ENCODE results near the gene TAF1B. TPM values are rescaled to one million over a fixed set of nuclear protein-coding genes. Genes with fewer than 3 reads are reported as not detected.
"Not testable (repeated sequence)": the region's sequence is repeated elsewhere in the genome, so short reads cannot be mapped to it uniquely, and the experiment has no call there.

The TAF1B gene
- total and polyA plus RNA-seq, 2 donors (not counting 1 experiment from before 2014, with no cell fraction given), result 19.5 to 32.9 TPM

GRCh38 chr2:9852881-9853280, 9.6 kb downstream of the TAF1B start:
- no peaks in the 10 kb centered on the region for H3K4me1 ChIP-seq (ENCODE audit: control insufficient read depth, extremely low read depth, insufficient read depth, low read length)
- H2AFZ ChIP-seq (ENCODE audit: low read length), result no peak overlapping the region
- H3K9ac ChIP-seq (ENCODE audit: insufficient read depth, low read length), result no peak overlapping the region
- no peak overlapping the region for H3K27ac ChIP-seq (ENCODE audit: insufficient read depth, low read length)
- no peak for TF ChIP-seq EZH2 (IDR thresholded peaks at IDR 0.05; ENCODE audit: low read length, missing control alignments)
- TF ChIP-seq, protein P1, sequence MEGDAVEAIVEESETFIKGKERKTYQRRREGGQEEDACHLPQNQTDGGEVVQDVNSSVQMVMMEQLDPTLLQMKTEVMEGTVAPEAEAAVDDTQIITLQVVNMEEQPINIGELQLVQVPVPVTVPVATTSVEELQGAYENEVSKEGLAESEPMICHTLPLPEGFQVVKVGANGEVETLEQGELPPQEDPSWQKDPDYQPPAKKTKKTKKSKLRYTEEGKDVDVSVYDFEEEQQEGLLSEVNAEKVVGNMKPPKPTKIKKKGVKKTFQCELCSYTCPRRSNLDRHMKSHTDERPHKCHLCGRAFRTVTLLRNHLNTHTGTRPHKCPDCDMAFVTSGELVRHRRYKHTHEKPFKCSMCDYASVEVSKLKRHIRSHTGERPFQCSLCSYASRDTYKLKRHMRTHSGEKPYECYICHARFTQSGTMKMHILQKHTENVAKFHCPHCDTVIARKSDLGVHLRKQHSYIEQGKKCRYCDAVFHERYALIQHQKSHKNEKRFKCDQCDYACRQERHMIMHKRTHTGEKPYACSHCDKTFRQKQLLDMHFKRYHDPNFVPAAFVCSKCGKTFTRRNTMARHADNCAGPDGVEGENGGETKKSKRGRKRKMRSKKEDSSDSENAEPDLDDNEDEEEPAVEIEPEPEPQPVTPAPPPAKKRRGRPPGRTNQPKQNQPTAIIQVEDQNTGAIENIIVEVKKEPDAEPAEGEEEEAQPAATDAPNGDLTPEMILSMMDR (conservative IDR thresholded peaks at IDR 0.05 in 1 of 2, IDR thresholded peaks at IDR 0.05 in 1 of 2; ENCODE audit: low read depth in 1 of 2, low read length in 2 of 2), result no peak
- H3K4me2 ChIP-seq (ENCODE audit: extremely low read depth, insufficient read depth, low read length), result no peak overlapping the region
- H3K4me3 ChIP-seq (replicated peaks in 1 of 4; ENCODE audit: control extremely low read depth in 1 of 4, insufficient read depth in 1 of 4, low read depth in 3 of 4, low read length in 4 of 4), result no peak overlapping the region
- peaks cover 1% of the 10 kb centered on the region for H3K79me2 ChIP-seq (ENCODE audit: control insufficient read depth, insufficient read depth, low read length)
- DNase-seq (ENCODE audit: low read depth in 2 of 2), result no peak
- no peaks in the 10 kb centered on the region for H3K27me3 ChIP-seq (ENCODE audit: control insufficient read depth, insufficient read depth, low read length)
- peaks cover 8% of the 10 kb centered on the region for H3K36me3 ChIP-seq (ENCODE audit: control insufficient read depth, insufficient read depth, low read length)
- no peaks in the 10 kb centered on the region for H3K9me3 ChIP-seq (ENCODE audit: control insufficient read depth, insufficient read depth, low read depth, low read length)
- no peaks in the 10 kb centered on the region for H4K20me1 ChIP-seq (ENCODE audit: control insufficient read depth, extremely low read depth, insufficient read depth, low read length)

- Histone ChIP-seq H2AFZ (ENCODE audit: low read length) (no peak overlapping the region), H3K9me3 (ENCODE audit: control insufficient read depth, insufficient read depth, low read depth, low read length) (no peaks in the 10 kb centered on the region), H3K36me3 (ENCODE audit: control insufficient read depth, insufficient read depth, low read length) (peaks cover 5% of the 10 kb centered on the region), H3K27me3 (ENCODE audit: control insufficient read depth, insufficient read depth, low read length) (no peaks in the 10 kb centered on the region), H3K4me2 (ENCODE audit: extremely low read depth, insufficient read depth, low read length) (no peak overlapping the region), H4K20me1 (ENCODE audit: control insufficient read depth, extremely low read depth, insufficient read depth, low read length) (no peaks in the 10 kb centered on the region), H3K79me2 (ENCODE audit: control insufficient read depth, insufficient read depth, low read length) (no peaks in the 10 kb centered on the region), H3K27ac (ENCODE audit: insufficient read depth, low read length) (no peak overlapping the region), H3K9ac (ENCODE audit: insufficient read depth, low read length) (no peak overlapping the region), H3K4me1 (ENCODE audit: control insufficient read depth, extremely low read depth, insufficient read depth, low read length) (no peaks in the 10 kb centered on the region), H3K4me3 (replicated peaks in 1 of 4; ENCODE audit: control extremely low read depth in 1 of 4, insufficient read depth in 1 of 4, low read depth in 3 of 4, low read length in 4 of 4) (no peak overlapping the region)
- TF ChIP-seq, protein P1 (conservative IDR thresholded peaks at IDR 0.05 in 1 of 2, IDR thresholded peaks at IDR 0.05 in 1 of 2; ENCODE audit: low read depth in 1 of 2, low read length in 2 of 2), result no peak
- no peak for TF ChIP-seq EZH2 (IDR thresholded peaks at IDR 0.05; ENCODE audit: low read length, missing control alignments)
- no peak for DNase-seq (ENCODE audit: low read depth in 2 of 2)
These were observed 14.8 kb downstream of the TAF1B start for GRCh38 chr2:9857814-9858729.

DNA sequence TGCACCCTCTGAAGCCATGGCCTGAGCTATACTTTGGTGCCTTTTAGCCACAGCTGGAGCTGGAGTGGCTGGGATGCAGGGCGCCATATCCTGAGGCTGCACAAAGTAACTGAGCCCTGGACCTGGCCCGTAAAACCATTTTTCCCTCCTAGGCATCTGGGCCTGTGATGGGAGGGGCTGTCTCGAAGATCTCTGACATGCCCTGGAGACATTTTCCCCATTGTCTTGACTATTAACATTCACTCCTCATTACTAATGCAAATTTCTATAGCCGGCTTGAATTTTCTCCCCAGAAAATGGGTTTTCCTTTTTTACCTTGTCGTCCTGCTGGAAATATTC, 15.4 kb downstream of the TAF1B start:
- Histone ChIP-seq H2AFZ (ENCODE audit: low read length) (no peak overlapping the region), H3K9ac (ENCODE audit: insufficient read depth, low read length) (no peak overlapping the region), H3K79me2 (ENCODE audit: control insufficient read depth, insufficient read depth, low read length) (no peaks in the 10 kb centered on the region), H4K20me1 (ENCODE audit: control insufficient read depth, extremely low read depth, insufficient read depth, low read length) (no peaks in the 10 kb centered on the region), H3K36me3 (ENCODE audit: control insufficient read depth, insufficient read depth, low read length) (peaks cover 5% of the 10 kb centered on the region), H3K4me3 (replicated peaks in 1 of 4; ENCODE audit: control extremely low read depth in 1 of 4, insufficient read depth in 1 of 4, low read depth in 3 of 4, low read length in 4 of 4) (no peak overlapping the region), H3K4me2 (ENCODE audit: extremely low read depth, insufficient read depth, low read length) (no peak overlapping the region), H3K27ac (ENCODE audit: insufficient read depth, low read length) (no peak overlapping the region), H3K9me3 (ENCODE audit: control insufficient read depth, insufficient read depth, low read depth, low read length) (no peaks in the 10 kb centered on the region), H3K4me1 (ENCODE audit: control insufficient read depth, extremely low read depth, insufficient read depth, low read length) (no peaks in the 10 kb centered on the region), H3K27me3 (ENCODE audit: control insufficient read depth, insufficient read depth, low read length) (no peaks in the 10 kb centered on the region)
- DNase-seq (ENCODE audit: low read depth in 2 of 2), result no peak
- TF ChIP-seq, protein P1 (conservative IDR thresholded peaks at IDR 0.05 in 1 of 2, IDR thresholded peaks at IDR 0.05 in 1 of 2; ENCODE audit: low read depth in 1 of 2, low read length in 2 of 2), result no peak
- no peak for TF ChIP-seq EZH2 (IDR thresholded peaks at IDR 0.05; ENCODE audit: low read length, missing control alignments)

GRCh38 chr2:9860922-9861580, 17.8 kb downstream of the TAF1B start:
- not testable (repeated sequence) for H3K79me2 ChIP-seq (ENCODE audit: control insufficient read depth, insufficient read depth, low read length); H4K20me1 ChIP-seq (ENCODE audit: control insufficient read depth, extremely low read depth, insufficient read depth, low read length); H3K4me1 ChIP-seq (ENCODE audit: control insufficient read depth, extremely low read depth, insufficient read depth, low read length); H2AFZ ChIP-seq (ENCODE audit: low read length); H3K27me3 ChIP-seq (ENCODE audit: control insufficient read depth, insufficient read depth, low read length); H3K4me2 ChIP-seq (ENCODE audit: extremely low read depth, insufficient read depth, low read length); H3K9ac ChIP-seq (ENCODE audit: insufficient read depth, low read length); H3K36me3 ChIP-seq (ENCODE audit: control insufficient read depth, insufficient read depth, low read length); H3K4me3 ChIP-seq (replicated peaks in 1 of 4; ENCODE audit: control extremely low read depth in 1 of 4, insufficient read depth in 1 of 4, low read depth in 3 of 4, low read length in 4 of 4); H3K27ac ChIP-seq (ENCODE audit: insufficient read depth, low read length); H3K9me3 ChIP-seq (ENCODE audit: control insufficient read depth, insufficient read depth, low read depth, low read length); DNase-seq (ENCODE audit: low read depth in 2 of 2)
